SKM-1 treated with dmso at 0.1 percent for 144 hours (cell line): ENCODE data around the gene SPTBN1.

Experiments used
- DNase-seq: peaks from one replicate; lab custom pipeline; 2025; ENCODE audit not compliant: unreplicated experiment; lab: John Stamatoyannopoulos, UW

Gene SPTBN1

GRCh38 chr2:54587171-54588016 lies 131.3 kb downstream of the SPTBN1 start:
- DNase-seq: no peak

GRCh38 chr2:54588244-54588899 lies 132.2 kb downstream of the SPTBN1 start:
- DNase-seq: no peak

GRCh38 chr2:54589038-54589339 lies 132.9 kb downstream of the SPTBN1 start:
- no peak for DNase-seq

- no peak for DNase-seq
Measured at GRCh38 chr2:54589340-54590215, 133.5 kb downstream of the SPTBN1 start.

- DNase-seq: no peak
Measured at GRCh38 chr2:54590216-54591120, 134.3 kb downstream of the SPTBN1 start.

GRCh38 chr2:54591551-54591950 lies 135.4 kb downstream of the SPTBN1 start:
- no peak for DNase-seq

- DNase-seq: no peak
Measured at GRCh38 chr2:54593249-54593648, 137.1 kb downstream of the SPTBN1 start.

- DNase-seq: no peak
Measured at GRCh38 chr2:54594048-54594447, 137.9 kb downstream of the SPTBN1 start.

- DNase-seq: no peak
Measured at GRCh38 chr2:54595161-54595803, 139.2 kb downstream of the SPTBN1 start.

GRCh38 chr2:54595999-54596902 lies 140.1 kb downstream of the SPTBN1 start:
- no peak for DNase-seq

GRCh38 chr2:54597153-54597848 lies 141.2 kb downstream of the SPTBN1 start:
- DNase-seq: no peak

- DNase-seq: no peak
Measured at GRCh38 chr2:54598347-54599325, 142.5 kb downstream of the SPTBN1 start.

- no peak for DNase-seq
Measured at GRCh38 chr2:54599326-54599710, 143.2 kb downstream of the SPTBN1 start.

- no peak for DNase-seq
Measured at GRCh38 chr2:54599914-54600313, 143.8 kb downstream of the SPTBN1 start.

- no peak for DNase-seq
Measured at GRCh38 chr2:54601339-54601738, 145.2 kb downstream of the SPTBN1 start.

GRCh38 chr2:54602736-54603322 lies 146.7 kb downstream of the SPTBN1 start:
- DNase-seq: no peak

- no peak for DNase-seq
Measured at GRCh38 chr2:54603357-54603756, 147.2 kb downstream of the SPTBN1 start.
